Gastroesophageal sphincter (tissue), 4 donors: ENCODE measurements around the gene LY86. TPM values are rescaled to one million over a fixed set of nuclear protein-coding genes. Genes with fewer than 3 reads are reported as not detected.

ENCODE experiments used
- ATAC-seq: fragments of 150-250 bp; one replicate; pipeline ENCODE4 v1.9.1; 2016; ENCODE audit warnings: mild to moderate bottlenecking, moderate library complexity
- H3K27ac ChIP-seq, 4 donors: fragments of 200-600 bp; sonication (generic) in 3 of 4; 1 replicate in 3 of 4; 2 replicates in 1 of 4; pipeline ENCODE4 v1.5.1; 2016 to 2019
- H3K27me3 ChIP-seq: fragments of 200-600 bp; sonication (generic); one replicate; pipeline ENCODE4 v1.5.1; 2019
- H3K36me3 ChIP-seq, 2 donors: fragments of 200-600 bp; sonication (generic); one replicate each; pipeline ENCODE4 v1.5.1; 2019; ENCODE audit warnings: control low read depth in 1 of 2
- H3K4me1 ChIP-seq, 3 donors: fragments of 200-600 bp; sonication (generic); 1 replicate in 2 of 3; 2 replicates in 1 of 3; pipeline ENCODE4 v1.5.1; 2016 to 2019; ENCODE audit warnings: control low read depth in 2 of 3
- H3K4me3 ChIP-seq, 2 donors: fragments of 200-600 bp; sonication (generic); one replicate each; pipeline ENCODE4 v1.5.1; 2019; ENCODE audit warnings: mild to moderate bottlenecking in 1 of 2, moderate library complexity in 1 of 2
- H3K9me3 ChIP-seq, 3 donors: fragments of 200-600 bp; sonication (generic); one replicate each; pipeline ENCODE4 v1.5.1; 2017 to 2019; ENCODE audit warnings: control low read depth in 2 of 3
- CTCF ChIP-seq, 4 experiments: fragments of 200-600 bp in 2 of 4; fragments of 450-650 bp in 2 of 4; sonication (generic) in 1 of 4; IDR thresholded peaks; one replicate each; pipeline ENCODE4 v1.5.1; 2017 to 2019; ENCODE audit warnings: antibody characterized with exemption in 4 of 4, mild to moderate bottlenecking in 2 of 4, moderate library complexity in 2 of 4
- EP300 ChIP-seq: sonication (generic); formaldehyde crosslinking; IDR thresholded peaks from one replicate; pipeline ENCODE4 v1.6.1; 2017; ENCODE audit warnings: antibody characterized with exemption, mild to moderate bottlenecking
- POLR2A ChIP-seq, 2 donors: fragments of 450-650 bp; IDR thresholded peaks; one replicate each; pipeline ENCODE4 v1.6.1; 2017; ENCODE audit warnings: antibody characterized with exemption in 2 of 2, mild to moderate bottlenecking in 2 of 2, moderate library complexity in 1 of 2
- POLR2AphosphoS5 ChIP-seq: sonication (generic); formaldehyde crosslinking; IDR thresholded peaks from one replicate; pipeline ENCODE4 v1.6.1; 2017; ENCODE audit warnings: antibody characterized with exemption
- WGBS, 2 donors: methylation state at CpG; one replicate each; pipeline ENCODE4 v1.1.5; 2018; ENCODE audit warnings: low coverage in 1 of 2; 5-methylcytosine and 5-hydroxymethylcytosine counted together
- total RNA-seq, 4 donors: library from RNA; depleted of rRNA; stranded (reverse); fragments of >200 nt; gene quantifications; one replicate each; pipeline ENCODE4 v1.1.0, GENCODE V29; 2016

The LY86 gene
- total RNA-seq, 4 donors from 2014 or later, result 2.2 to 3.9 (median 3.9) TPM; not detected in 1

GRCh38 chr6:6648692-6649343 is 60.3 kb downstream of the LY86 start:
- no peaks in the 10 kb centered on the region for H3K4me1 ChIP-seq
- no peak for TF ChIP-seq POLR2A (IDR thresholded peaks at IDR 0.05)
- no peak for TF ChIP-seq POLR2AphosphoS5
- no peak for TF ChIP-seq EP300
- TF ChIP-seq CTCF (IDR thresholded peaks at IDR 0.05), result no peak

GRCh38 chr6:6649824-6650349 is 61.4 kb downstream of the LY86 start:
- H3K27ac ChIP-seq, result no peak overlapping the region
- peaks cover 0 to 9% (median 0%) of the 10 kb centered on the region in 3 donors for H3K4me1 ChIP-seq
- TF ChIP-seq EP300 (no peak), POLR2AphosphoS5 (no peak), CTCF (IDR thresholded peaks at IDR 0.05) (no peak), POLR2A (IDR thresholded peaks at IDR 0.05) (no peak)
- WGBS, 2 donors, result 75% methylated on average over 3 of the region's 7 CpGs; no CpG with 5 or more reads in 1 of the 2 donors
- no peaks in the 10 kb centered on the region for H3K9me3 ChIP-seq
- peaks cover 10% of the 10 kb centered on the region for H3K27me3 ChIP-seq
- ATAC-seq, result no peak
- no peaks in the 10 kb centered on the region for H3K36me3 ChIP-seq
- H3K4me3 ChIP-seq, result no peak overlapping the region

More at GRCh38 chr6:6648692-6649343, 60.3 kb downstream of the LY86 start:
- no peaks in the 10 kb centered on the region for H3K9me3 ChIP-seq
- no peaks in the 10 kb centered on the region for H3K36me3 ChIP-seq
- WGBS, 2 donors, result 75 to 93% methylated on average over 1 to 5 of the region's 5 CpGs
- no peak overlapping the region for H3K4me3 ChIP-seq
- peaks cover 10% of the 10 kb centered on the region for H3K27me3 ChIP-seq
- ATAC-seq, result no peak
- no peak overlapping the region for H3K27ac ChIP-seq

GRCh38 chr6:6650839-6651238 is 62.3 kb downstream of the LY86 start:
- H3K36me3 ChIP-seq, result no peaks in the 10 kb centered on the region

GRCh38 chr6:6651335-6651734 is 62.8 kb downstream of the LY86 start:
- Histone ChIP-seq H3K36me3 (no peaks in the 10 kb centered on the region), H3K4me1 (peaks cover 0 to 15% (median 0%) of the 10 kb centered on the region in 3 donors), H3K27ac (no peak overlapping the region), H3K4me3 (no peak overlapping the region), H3K9me3 (no peaks in the 10 kb centered on the region), H3K27me3 (peaks cover 5% of the 10 kb centered on the region)
- TF ChIP-seq CTCF (IDR thresholded peaks at IDR 0.05) (no peak), POLR2AphosphoS5 (no peak), POLR2A (IDR thresholded peaks at IDR 0.05) (no peak), EP300 (no peak)
- no peak for ATAC-seq

More at GRCh38 chr6:6650839-6651238, 62.3 kb downstream of the LY86 start:
- no peaks in the 10 kb centered on the region for H3K9me3 ChIP-seq
- peaks cover 10% of the 10 kb centered on the region for H3K27me3 ChIP-seq
- no peak overlapping the region for H3K4me3 ChIP-seq
- H3K27ac ChIP-seq, result no peak overlapping the region
- H3K4me1 ChIP-seq, result peaks cover 0 to 15% (median 0%) of the 10 kb centered on the region in 3 donors
- TF ChIP-seq POLR2AphosphoS5 (no peak), POLR2A (IDR thresholded peaks at IDR 0.05) (no peak), EP300 (no peak), CTCF (IDR thresholded peaks at IDR 0.05) (no peak)
- no peak for ATAC-seq

GRCh38 chr6:6652932-6653331 is 64.4 kb downstream of the LY86 start:
- 76 to 78% methylated on average over 4 to 5 of the region's 5 CpGs for WGBS, 2 donors
- Histone ChIP-seq H3K36me3 (no peaks in the 10 kb centered on the region), H3K4me3 (no peak overlapping the region), H3K9me3 (no peaks in the 10 kb centered on the region), H3K4me1 (peaks cover 0 to 15% (median 0%) of the 10 kb centered on the region in 3 donors), H3K27ac (no peak overlapping the region), H3K27me3 (peaks cover 5% of the 10 kb centered on the region)
- no peak for TF ChIP-seq POLR2A (IDR thresholded peaks at IDR 0.05)
- TF ChIP-seq EP300, result no peak
- TF ChIP-seq POLR2AphosphoS5, result no peak
- no peak for TF ChIP-seq CTCF (IDR thresholded peaks at IDR 0.05)
- no peak for ATAC-seq
